SKM-1 treated with dmso at 0.1 percent for 144 hours (cell line): ENCODE measurements around the gene VPS13D.
A peak's percentile ranks its signal among the peaks of the same experiment; 100 is the strongest.
"Not testable (repeated sequence)": the region's sequence is repeated elsewhere in the genome, so short reads cannot be mapped to it uniquely, and the experiment has no call there.

Experiments used
- DNase-seq: peaks from one replicate; lab custom pipeline; 2025; ENCODE audit not compliant: unreplicated experiment; lab: John Stamatoyannopoulos, UW

The VPS13D gene

DNA sequence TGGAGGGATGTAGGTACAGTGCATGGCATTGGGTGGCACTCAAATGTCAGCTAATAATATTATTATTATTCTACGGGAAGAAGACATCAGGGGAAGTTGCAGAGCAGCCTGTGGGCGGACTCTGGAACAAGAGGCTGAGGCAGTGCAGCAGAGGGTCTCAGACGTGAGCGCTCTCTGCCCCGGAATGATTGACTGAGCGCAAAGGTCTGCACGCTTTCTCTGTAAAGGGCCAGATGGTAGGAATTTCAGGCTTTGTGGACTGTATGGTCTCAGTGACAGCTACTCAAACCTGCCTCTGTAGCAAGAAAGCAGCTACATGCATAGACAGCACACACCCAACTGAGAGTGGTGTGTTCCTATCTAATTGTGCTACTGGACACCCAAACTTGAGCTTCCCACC is 29.6 kb upstream of the VPS13D start:
- no peak for DNase-seq

DNA sequence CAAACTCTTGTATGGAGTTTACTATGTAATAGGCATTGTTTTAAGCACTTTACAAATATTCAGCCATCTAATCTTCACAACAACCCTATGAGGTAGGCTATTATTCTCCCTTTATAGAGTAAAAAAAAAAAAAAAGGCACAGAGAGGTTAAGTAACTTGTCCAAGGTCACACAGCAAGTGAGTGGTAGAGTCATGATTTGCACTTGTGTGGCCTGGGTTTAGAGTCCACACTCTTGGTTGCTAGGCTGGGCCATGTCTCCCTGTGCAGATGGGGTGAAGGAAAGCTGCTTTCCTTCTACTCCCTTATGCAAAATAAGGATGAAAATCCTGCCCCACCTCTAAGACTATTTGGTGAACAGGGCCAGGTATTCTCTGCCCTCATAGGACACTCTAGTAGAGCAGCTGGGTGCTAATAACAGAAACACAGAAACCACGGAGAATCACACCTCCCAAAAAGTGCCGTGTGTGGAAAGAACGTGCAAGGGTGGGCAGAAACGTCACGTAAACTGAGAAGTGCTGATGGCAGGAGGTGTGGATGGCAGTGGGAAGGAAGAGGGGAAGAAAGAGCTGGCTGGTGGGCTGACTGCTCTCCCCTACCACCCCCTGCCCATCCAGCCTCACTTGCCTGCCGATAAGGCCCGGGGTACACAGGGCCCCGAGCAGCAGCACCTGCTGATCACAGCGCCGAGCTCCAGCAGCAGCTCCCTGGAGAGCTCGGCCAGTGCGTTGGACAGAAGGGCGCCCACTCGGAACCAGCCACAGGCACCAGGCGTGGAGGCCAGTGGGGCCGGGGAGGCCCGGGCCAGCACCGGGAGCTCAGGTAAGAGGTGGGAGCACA is 28.3 kb upstream of the VPS13D start:
- no peak for DNase-seq

DNA sequence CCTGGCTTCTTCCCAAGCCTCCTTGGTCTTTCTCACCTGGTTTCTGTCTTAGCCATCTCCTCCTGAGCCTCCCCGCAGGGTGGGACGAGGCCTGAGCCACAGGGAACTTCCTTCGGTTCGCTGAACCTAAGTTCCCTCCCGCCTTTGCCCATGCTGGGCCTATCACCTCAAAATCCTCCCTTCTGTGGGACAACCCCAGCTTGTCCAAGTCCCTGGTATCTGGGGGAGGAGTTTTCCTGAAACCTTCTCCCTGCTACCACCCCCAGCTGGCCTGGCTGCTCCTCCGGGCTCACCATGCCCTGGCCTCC is 27.7 kb upstream of the VPS13D start:
- no peak for DNase-seq

DNA sequence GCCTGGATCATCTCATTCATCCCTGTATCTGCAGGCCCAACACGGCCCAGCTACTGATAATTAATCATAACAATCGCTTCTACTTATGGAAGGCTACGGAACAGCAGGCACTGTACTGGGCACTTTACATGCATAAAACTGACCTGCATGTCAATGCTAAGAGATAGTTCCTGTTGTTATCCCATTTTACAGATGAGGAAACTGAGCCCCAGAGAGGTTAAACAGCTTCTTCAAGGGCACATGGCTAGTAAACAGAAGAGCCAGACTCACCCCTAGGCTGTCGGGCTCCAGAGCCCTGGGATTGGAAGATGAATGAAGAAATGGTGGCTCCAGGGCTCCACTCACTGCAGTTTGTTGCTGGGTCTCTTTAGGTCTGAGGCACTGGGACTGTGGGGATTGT is 27.3 kb upstream of the VPS13D start:
- no peak for DNase-seq

- DNase-seq = no peak
Observed at GRCh38 chr1:12203216-12204007, 26.4 kb upstream of the VPS13D start.

DNA sequence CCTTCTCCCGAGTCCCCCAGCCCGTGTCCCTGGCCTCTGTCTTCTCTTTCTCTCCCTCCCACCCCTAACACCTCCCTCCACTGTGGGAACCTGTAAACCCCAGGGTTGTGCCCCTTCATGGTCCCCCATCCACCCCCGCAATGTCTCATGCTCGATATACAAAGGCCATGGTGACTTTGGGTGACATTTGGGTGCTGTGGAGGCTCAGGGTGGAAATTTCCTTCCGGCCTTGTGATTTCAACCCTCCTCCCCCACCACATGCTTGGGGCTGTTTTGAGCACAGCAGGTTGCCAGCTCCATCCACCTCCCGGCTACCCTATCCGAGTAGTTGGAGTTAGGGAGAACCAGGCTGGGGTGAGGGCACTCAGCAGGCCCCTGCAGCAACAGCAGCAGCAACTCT is 25.7 kb upstream of the VPS13D start:
- DNase-seq = no peak

- DNase-seq = no peak
Observed at GRCh38 chr1:12204754-12205658, 24.8 kb upstream of the VPS13D start.

- no peak for DNase-seq
Observed at GRCh38 chr1:12206238-12206637, 23.6 kb upstream of the VPS13D start.

DNA sequence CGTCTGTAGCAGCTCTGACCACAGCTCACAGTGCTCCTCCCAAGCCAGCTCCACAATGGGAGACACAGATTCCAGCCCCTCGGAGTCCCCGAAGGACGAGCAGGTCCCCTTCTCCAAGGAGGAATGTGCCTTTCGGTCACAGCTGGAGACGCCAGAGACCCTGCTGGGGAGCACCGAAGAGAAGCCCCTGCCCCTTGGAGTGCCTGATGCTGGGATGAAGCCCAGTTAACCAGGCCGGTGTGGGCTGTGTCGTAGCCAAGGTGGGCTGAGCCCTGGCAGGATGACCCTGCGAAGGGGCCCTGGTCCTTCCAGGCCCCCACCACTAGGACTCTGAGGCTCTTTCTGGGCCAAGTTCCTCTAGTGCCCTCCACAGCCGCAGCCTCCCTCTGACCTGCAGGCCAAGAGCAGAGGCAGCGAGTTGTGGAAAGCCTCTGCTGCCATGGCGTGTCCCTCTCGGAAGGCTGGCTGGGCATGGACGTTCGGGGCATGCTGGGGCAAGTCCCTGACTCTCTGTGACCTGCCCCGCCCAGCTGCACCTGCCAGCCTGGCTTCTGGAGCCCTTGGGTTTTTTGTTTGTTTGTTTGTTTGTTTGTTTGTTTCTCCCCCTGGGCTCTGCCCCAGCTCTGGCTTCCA is 22.9 kb upstream of the VPS13D start:
- DNase-seq = no peak

GRCh38 chr1:12208271-12208670 is 21.6 kb upstream of the VPS13D start:
- DNase-seq = no peak

- DNase-seq = peak; percentile 32
Observed at GRCh38 chr1:12208764-12209494, 20.9 kb upstream of the VPS13D start.

DNA sequence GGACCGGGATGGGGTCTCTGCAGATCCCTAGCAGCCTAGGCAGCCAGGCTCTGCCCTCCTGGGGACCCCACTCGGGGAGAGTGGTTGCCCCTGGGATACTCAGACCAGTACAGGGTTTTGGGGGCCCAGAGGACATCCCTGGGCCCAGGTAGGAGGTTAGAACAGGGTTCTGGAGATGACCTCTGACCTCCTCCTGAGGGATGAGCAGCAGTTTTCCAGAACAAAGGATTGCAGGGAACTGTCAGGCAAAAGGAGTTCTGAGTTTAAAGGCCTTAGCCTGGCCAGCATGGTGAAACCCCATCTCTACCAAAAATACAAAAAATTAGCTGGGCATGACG is 20.4 kb upstream of the VPS13D start:
- DNase-seq = no peak

- no peak for DNase-seq
Observed at GRCh38 chr1:12215118-12215961, 14.5 kb upstream of the VPS13D start.

GRCh38 chr1:12219800-12220199 is 10.0 kb upstream of the VPS13D start:
- DNase-seq = no peak

GRCh38 chr1:12220890-12221289 is 8.9 kb upstream of the VPS13D start:
- DNase-seq = no peak

- not testable (repeated sequence) for DNase-seq
Observed at GRCh38 chr1:12222700-12223099, 7.1 kb upstream of the VPS13D start.

GRCh38 chr1:12224092-12224491 is 5.7 kb upstream of the VPS13D start:
- DNase-seq = not testable (repeated sequence)

DNA sequence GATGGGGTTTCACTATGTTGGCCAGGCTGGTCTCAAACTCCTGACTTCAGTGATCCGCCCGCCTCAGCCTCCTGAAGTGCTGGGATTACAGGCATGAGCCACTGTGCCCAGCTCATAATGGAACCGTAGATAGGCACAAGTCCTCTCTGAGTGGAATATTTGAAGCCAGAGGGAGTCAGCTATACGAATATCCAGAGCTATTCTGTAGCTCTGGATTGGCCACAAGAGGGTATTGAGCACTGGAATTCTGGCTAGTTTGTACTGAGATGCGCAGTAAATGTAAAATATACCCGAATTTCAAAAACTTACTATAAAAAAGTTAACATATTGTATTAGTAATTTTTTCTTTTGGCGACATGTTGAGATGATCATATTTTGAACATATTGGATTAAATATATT is 851 bp upstream of the VPS13D start:
- DNase-seq = no peak

DNA sequence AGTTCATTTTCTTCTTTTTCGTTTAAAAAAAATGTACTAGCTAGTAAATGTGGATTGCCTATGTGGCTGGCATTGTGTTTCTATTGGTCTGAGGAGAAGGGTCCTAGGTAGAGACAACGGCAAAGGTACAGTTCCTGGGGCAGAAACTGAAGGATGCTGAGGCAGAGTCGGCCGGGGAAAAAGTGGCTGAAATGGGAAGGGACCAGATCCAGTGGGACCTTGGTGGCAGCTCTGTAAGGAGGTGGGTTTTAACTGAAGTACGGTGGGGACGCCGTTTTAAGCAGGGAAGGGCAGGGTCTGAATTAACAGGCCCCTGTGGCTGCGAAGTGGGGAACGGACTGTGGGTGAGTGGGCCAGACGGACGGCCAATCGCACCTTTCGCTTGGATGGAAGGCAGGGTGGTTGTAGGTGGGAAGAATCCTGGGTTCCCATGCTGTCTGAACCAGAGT is 420 bp upstream of the VPS13D start:
- DNase-seq = no peak
